Activated gamma-delta T cell treated with Interleukin-2 at 50 U/mL for 16 hours (primary cell): ENCODE results near the gene TAB2.
"Not testable (repeated sequence)": the region's sequence is repeated elsewhere in the genome, so short reads cannot be mapped to it uniquely, and the experiment has no call there.

Experiments used
- DNase-seq: peaks from one replicate; pipeline ENCODE4 v3.0.0-alpha.2; 2020

Gene TAB2

GRCh38 chr6:149448821-149449453 lies 131.4 kb downstream of the TAB2 start:
- DNase-seq: no peak

GRCh38 chr6:149449831-149450678 lies 132.5 kb downstream of the TAB2 start:
- no peak for DNase-seq

DNA sequence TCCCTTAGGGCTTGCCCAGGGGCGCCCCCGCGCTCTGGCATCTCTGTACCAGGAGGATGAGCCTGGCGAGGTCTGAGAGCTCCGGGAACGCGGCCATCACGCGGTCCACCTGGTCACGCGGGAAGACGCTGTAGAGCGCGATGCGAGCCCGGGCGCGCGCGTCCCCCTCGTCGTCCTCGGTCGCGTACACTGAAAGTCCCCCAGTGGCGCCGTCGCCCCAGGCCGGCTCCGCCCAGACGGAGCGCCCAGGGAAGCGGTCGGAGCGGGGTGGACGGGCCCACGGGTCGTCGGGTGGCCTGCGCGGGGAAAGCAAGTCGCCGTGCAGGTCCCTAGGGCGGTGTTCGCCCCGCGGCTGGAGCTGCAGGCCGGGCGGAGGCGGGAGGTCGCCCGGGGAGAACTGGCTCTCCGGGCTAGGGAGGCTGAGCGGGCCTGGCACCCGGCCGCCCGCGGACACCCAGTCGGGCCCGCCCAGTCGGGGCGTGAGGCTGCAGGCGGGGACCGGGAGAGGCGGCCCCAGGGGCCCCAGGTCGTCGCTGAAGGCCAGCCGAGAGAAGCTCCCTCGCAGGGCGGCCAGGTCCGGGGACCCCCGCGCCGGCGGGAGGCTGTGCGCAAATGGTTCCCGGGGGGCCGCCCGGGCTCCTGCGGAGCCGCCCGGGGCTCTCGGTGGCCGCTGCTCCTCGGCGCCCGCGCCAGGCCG lies 133.3 kb downstream of the TAB2 start:
- DNase-seq: no peak

DNA sequence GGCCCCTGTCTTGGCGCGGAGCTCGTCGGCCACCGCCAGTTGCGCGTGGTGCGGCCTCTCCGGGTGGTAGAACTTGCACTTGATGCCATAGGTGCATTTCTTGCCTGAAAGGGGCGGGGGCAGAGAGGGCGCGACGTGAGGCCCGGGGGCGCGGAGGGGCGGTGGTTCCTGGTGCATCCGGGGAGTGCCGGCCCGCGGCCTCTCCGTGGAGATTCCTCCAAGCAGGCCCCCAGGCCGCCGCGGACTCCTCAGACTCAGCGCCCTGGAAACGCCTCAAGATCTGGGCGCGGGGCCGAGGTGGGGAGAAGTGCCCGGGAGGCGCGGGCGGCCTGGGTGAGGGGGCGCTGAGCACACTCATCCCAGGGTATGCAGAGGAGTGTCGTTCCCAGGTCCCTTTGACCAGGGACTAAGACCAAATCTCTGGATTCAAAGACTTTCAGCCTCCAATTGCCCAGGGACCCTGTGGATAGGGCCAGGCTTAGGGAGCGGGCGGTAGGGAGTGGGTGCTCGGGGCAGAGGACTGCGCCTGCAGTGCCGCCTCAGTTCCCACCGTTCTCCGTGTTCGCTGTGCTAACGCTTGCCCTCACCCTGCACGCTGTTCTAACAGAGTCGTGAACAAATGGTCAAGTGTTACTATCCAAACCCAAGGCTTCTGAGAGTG lies 134.0 kb downstream of the TAB2 start:
- DNase-seq: peak; percentile 16

DNA sequence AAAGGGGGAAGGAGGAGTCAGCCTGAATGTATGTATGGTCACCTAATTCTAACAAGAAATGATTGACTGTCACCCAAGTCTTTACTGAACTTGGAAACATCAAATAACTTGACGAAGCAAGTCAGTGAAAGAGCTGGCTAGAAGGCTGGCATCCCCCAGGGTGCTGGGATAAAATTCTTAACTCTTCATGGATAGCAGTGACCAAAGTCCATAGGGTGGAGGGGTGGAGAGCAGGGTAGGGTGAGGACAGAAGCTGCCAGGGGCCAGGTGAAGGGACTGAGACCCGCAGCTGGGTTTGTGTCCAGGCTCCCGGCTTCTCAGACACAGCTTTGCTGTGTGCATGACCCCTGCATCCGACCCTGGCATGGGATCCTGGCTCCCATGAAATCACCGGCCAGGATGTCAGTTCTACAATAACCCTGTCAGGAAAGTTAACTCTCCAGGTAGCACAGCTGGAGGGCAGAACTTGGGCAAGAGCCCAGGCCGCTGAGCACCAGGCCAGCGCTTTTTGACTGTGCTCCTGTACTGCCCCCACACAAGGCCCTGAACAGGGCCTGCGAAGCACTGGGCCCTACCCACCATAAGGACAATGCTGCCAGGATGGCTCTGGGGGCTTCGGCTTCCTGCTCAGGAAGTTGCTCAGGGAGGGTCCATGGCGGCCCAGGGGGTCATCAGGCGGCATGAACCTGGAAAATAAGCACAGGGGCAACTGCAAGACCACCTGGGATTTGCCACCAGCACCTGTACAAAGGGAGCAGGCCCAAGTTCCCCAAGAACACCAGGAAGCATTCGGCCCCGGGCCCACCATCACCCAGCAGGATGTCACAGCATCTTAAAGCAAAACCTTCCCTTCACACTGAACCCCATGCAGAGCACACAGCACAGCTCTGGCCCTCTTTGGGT lies 134.8 kb downstream of the TAB2 start:
- DNase-seq: no peak

DNA sequence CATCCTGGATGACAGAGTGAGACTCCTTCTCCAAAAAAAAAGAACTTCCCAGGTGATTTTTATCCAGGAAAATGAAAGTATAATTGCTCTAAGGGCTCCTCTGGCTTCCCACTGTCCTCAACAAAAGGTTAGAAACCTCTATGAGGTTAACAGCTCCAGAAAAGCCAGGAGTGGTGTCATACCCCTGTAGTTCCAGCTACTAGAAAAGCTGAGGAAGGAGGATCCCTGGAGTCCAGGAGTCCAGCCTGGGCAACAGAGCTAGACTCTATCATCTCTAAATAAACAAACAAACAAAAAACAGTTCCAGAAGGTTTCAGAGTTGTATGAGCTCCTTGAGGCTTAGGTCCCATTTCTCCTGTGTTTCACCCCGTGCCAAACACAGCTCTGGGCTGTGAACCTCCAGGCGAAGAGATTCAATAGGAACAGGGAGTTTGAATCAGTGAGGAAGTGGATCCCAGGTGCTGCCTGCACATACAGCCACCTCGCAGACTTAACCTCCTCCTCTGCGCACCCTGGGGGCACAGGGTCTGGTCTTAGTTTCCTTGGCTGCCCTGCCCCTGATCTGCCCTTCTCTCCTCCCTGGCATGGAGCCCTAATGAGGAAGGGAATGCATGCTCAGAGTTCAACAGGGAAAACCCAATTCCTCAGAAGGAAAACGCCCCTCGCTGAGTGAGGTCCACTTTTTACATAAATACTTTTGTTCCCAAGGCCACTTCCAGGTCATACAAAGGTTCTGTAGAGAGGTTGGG lies 136.3 kb downstream of the TAB2 start:
- no peak for DNase-seq

DNA sequence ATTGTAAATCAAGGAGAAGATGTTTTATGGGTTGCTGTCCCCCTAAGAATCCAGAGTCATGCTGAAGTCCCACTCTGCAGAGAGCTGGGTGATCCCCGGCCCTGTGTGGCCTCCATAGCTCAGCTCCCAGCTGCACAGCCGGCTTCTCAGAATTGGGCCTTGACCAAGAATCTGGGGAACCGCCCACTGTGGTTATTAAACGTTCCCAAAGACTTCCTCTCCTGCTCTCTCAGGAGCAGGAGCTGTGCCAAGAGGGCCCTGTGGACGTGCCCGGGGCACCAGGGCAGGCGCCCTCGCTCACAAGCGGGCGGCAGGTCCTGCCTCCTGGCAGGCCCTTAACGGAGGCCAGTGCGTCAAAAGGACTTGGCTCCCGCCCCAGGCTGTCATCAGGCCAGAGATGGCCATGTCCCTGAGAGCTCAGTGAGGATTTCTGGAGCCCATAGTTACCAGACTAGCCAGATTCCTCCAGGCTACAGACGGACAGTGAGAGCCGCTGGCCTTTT lies 136.9 kb downstream of the TAB2 start:
- no peak for DNase-seq

DNA sequence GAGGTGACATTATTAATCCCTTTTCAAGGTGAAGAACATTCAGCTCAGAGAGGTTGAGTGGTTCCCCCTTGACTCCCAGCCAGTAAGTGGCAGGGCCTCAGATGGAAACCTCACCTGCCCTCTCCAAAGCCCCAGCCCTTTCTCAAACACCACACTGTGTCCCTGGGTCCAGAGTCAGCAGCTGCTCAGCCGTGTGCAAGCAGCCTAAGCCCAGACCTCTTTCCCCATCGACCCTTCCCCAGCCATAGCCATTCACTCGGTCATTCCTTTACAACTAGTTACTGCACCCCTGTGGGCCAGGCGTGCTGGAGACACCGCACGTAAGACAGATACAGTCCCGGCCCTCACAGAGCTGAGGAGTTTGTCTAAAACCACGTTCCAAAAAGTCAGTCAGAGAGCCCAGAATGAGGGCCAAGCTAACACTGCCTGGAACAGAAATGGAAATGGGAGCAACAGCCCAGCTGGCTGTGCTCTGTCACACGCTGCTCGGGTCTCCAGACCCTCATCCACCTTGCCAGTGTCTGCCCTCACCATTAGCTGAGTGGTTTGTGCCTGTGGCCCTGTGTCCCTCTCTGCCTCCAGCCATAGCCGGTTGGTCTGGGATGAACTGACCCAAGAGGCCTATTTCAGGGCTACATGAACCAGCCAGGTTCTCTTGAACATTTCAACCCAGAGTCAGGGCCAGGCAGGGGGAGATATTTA lies 137.7 kb downstream of the TAB2 start:
- no peak for DNase-seq

- DNase-seq: no peak
Measured at GRCh38 chr6:149456311-149457021, 139.0 kb downstream of the TAB2 start.

DNA sequence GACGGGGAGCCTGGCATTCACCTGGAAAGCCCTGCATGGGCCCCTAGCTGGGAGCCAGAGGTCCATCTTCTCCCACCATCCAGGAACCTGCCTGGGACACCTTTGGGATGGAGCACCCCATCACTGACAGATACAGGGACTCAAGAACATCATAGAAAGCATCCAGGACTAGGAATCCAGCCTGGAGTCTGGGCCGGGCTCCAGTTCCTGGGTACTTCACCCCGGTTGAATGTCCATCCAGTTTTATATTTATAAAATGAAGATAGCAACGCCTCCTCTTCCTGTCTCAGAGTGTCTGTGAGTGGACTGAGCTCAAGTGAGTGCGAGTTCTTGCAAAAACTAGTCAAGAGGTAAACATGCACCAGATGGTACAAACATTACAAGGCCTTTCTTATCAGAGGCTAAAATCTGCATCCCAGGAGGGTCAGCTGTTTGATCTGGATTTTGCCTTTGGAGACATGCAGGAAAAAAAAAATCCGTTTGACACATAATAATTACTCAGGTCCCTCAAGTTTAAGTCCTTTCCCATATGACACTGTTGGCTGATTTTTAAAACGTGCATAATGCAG lies 139.9 kb downstream of the TAB2 start:
- no peak for DNase-seq

- no peak for DNase-seq
Measured at GRCh38 chr6:149458196-149458595, 140.7 kb downstream of the TAB2 start.

- no peak for DNase-seq
Measured at GRCh38 chr6:149458806-149459205, 141.3 kb downstream of the TAB2 start.

GRCh38 chr6:149459761-149460160 lies 142.2 kb downstream of the TAB2 start:
- DNase-seq: no peak

- DNase-seq: not testable (repeated sequence)
Measured at GRCh38 chr6:149460249-149460648, 142.7 kb downstream of the TAB2 start.
